ENCODE results near the gene OTOS.

Gene OTOS

DNA sequence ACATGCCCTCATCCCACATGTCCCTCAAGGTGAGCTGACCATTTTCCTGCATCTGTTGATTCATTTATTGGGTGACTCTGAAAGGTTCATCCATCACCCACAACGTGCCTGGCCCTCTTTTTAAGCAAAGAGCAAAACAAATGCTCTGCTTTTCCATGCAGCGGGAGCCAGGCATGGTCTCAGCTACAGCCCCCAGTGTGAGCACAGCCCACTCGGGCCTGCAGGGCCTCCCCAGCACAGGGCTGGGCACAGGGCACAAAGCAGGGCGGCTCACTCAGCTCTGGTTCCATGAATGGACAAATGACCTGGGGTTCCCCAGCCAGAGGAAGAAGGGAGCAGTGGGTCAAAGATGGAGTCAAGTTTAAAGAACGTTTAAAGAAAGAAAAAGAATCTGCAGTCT is 24.1 kb upstream of the OTOS start:
- Histone ChIP-seq H3K36me3 (ENCODE audit: insufficient read depth, low read length) (no peaks in the 10 kb centered on the region), H3K4me3 (ENCODE audit: low read length) (no peak overlapping the region), H3K27me3 (ENCODE audit: insufficient read depth, low read length) (no peaks in the 10 kb centered on the region), H2AFZ (ENCODE audit: low read depth, low read length) (no peak overlapping the region), H3K9me3 (ENCODE audit: low read length) (no peaks in the 10 kb centered on the region), H3K4me1 (ENCODE audit: insufficient read depth, low read length) (no peaks in the 10 kb centered on the region)

DNA sequence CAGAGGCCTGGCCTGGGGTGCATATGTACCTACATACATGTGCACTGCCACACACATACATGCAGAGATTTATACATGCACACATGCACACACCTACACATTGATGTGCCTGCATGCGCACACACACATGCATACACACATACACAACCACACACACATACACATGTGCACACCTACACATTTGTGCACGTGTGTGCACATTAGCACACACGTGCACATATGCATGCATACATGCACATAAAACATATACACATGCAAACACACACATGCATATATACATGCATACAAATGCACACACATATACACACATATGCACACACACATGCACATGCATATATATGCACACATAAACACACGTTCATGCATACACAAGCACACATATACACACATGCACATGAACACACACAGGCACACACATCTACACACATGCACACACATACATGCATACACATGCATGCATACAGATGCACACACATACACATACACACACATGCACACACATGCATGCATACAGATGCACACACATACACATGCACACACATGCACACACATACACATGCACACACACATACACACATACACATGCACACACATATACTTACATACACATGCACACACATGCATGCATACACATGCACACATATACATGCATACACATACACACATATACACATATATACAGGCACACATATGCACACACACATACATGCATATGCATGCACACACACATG is 23.6 kb upstream of the OTOS start:
- Histone ChIP-seq H3K4me1 (ENCODE audit: insufficient read depth, low read length) (no peaks in the 10 kb centered on the region), H3K4me3 (ENCODE audit: low read length) (no peak overlapping the region), H3K27me3 (ENCODE audit: insufficient read depth, low read length) (no peaks in the 10 kb centered on the region), H2AFZ (ENCODE audit: low read depth, low read length) (no peak overlapping the region), H3K9me3 (ENCODE audit: low read length) (no peaks in the 10 kb centered on the region), H3K36me3 (ENCODE audit: insufficient read depth, low read length) (no peaks in the 10 kb centered on the region)

GRCh38 chr2:240162939-240163714 is 22.7 kb upstream of the OTOS start:
- Histone ChIP-seq H3K27me3 (ENCODE audit: insufficient read depth, low read length) (no peaks in the 10 kb centered on the region), H3K9me3 (ENCODE audit: low read length) (no peaks in the 10 kb centered on the region), H2AFZ (ENCODE audit: low read depth, low read length) (no peak overlapping the region), H3K4me3 (ENCODE audit: low read length) (no peak overlapping the region), H3K36me3 (ENCODE audit: insufficient read depth, low read length) (no peaks in the 10 kb centered on the region), H3K4me1 (ENCODE audit: insufficient read depth, low read length) (no peaks in the 10 kb centered on the region)

DNA sequence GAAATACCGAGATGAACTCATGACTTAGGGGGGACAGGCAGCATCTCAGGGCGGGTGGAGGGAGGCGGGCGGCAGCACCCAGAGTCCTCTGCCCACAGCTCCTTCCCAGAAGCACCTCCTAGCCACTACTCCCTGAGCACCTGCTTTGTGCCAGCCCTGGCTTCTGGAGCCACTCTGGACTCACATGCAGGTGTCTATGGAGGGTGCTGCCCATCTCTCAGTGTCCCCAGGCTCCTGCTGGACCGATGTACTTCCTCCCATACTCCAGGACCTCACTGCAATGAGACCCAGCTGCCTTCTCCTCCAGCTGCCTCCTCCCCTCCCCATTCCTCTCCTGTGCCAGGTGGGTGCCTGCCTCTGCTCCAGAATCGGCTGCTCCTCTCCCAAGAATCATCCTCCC is 22.1 kb upstream of the OTOS start:
- no peaks in the 10 kb centered on the region for H3K9me3 ChIP-seq (ENCODE audit: low read length)
- H3K27me3 ChIP-seq (ENCODE audit: insufficient read depth, low read length) = no peaks in the 10 kb centered on the region
- no peak overlapping the region for H3K4me3 ChIP-seq (ENCODE audit: low read length)
- H2AFZ ChIP-seq (ENCODE audit: low read depth, low read length) = no peak overlapping the region
- H3K4me1 ChIP-seq (ENCODE audit: insufficient read depth, low read length) = no peaks in the 10 kb centered on the region
- H3K36me3 ChIP-seq (ENCODE audit: insufficient read depth, low read length) = no peaks in the 10 kb centered on the region

- no peak overlapping the region for H3K4me3 ChIP-seq (ENCODE audit: low read length)
- H3K27me3 ChIP-seq (ENCODE audit: insufficient read depth, low read length) = no peaks in the 10 kb centered on the region
- H3K9me3 ChIP-seq (ENCODE audit: low read length) = no peaks in the 10 kb centered on the region
- no peaks in the 10 kb centered on the region for H3K36me3 ChIP-seq (ENCODE audit: insufficient read depth, low read length)
- H2AFZ ChIP-seq (ENCODE audit: low read depth, low read length) = no peak overlapping the region
- no peaks in the 10 kb centered on the region for H3K4me1 ChIP-seq (ENCODE audit: insufficient read depth, low read length)
Observed at GRCh38 chr2:240162032-240162431, 21.6 kb upstream of the OTOS start.

- H3K4me1 ChIP-seq (ENCODE audit: insufficient read depth, low read length) = no peaks in the 10 kb centered on the region
- no peaks in the 10 kb centered on the region for H3K36me3 ChIP-seq (ENCODE audit: insufficient read depth, low read length)
- H2AFZ ChIP-seq (ENCODE audit: low read depth, low read length) = no peak overlapping the region
- H3K4me3 ChIP-seq (ENCODE audit: low read length) = no peak overlapping the region
- H3K27me3 ChIP-seq (ENCODE audit: insufficient read depth, low read length) = no peaks in the 10 kb centered on the region
- H3K9me3 ChIP-seq (ENCODE audit: low read length) = no peaks in the 10 kb centered on the region
Observed at GRCh38 chr2:240161087-240161750, 20.8 kb upstream of the OTOS start.

- Histone ChIP-seq H3K36me3 (ENCODE audit: insufficient read depth, low read length) (no peaks in the 10 kb centered on the region), H3K4me1 (ENCODE audit: insufficient read depth, low read length) (peaks cover under 1% of the 10 kb centered on the region), H2AFZ (ENCODE audit: low read depth, low read length) (no peak overlapping the region), H3K4me3 (ENCODE audit: low read length) (no peak overlapping the region), H3K9me3 (ENCODE audit: low read length) (no peaks in the 10 kb centered on the region), H3K27me3 (ENCODE audit: insufficient read depth, low read length) (no peaks in the 10 kb centered on the region)
Observed at GRCh38 chr2:240160291-240161086, 20.0 kb upstream of the OTOS start.

GRCh38 chr2:240159251-240159839 is 18.9 kb upstream of the OTOS start:
- H3K4me3 ChIP-seq (ENCODE audit: low read length) = no peak overlapping the region
- no peak overlapping the region for H2AFZ ChIP-seq (ENCODE audit: low read depth, low read length)
- no peaks in the 10 kb centered on the region for H3K9me3 ChIP-seq (ENCODE audit: low read length)
- H3K4me1 ChIP-seq (ENCODE audit: insufficient read depth, low read length) = peaks cover 12% of the 10 kb centered on the region
- no peaks in the 10 kb centered on the region for H3K27me3 ChIP-seq (ENCODE audit: insufficient read depth, low read length)
- H3K36me3 ChIP-seq (ENCODE audit: insufficient read depth, low read length) = no peaks in the 10 kb centered on the region

DNA sequence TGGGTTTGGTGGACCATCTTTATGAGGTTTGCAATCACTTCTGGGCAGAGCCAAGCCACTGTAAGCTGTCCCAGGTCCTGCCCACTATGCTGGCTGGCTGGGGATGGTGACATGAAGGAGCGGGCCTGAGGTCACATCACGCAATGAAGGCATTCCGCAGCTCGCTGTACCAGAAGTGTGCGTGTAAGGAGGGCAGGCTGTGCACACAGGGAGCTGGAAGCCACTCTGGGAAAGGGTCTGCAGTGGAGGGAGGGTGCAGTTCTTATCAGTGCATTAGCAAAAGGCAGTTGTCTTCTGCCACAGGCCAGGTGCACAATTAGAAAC is 16.7 kb upstream of the OTOS start:
- no peaks in the 10 kb centered on the region for H3K27me3 ChIP-seq (ENCODE audit: insufficient read depth, low read length)
- no peak overlapping the region for H2AFZ ChIP-seq (ENCODE audit: low read depth, low read length)
- no peak overlapping the region for H3K4me3 ChIP-seq (ENCODE audit: low read length)
- H3K36me3 ChIP-seq (ENCODE audit: insufficient read depth, low read length) = no peaks in the 10 kb centered on the region
- H3K9me3 ChIP-seq (ENCODE audit: low read length) = no peaks in the 10 kb centered on the region
- H3K4me1 ChIP-seq (ENCODE audit: insufficient read depth, low read length) = peaks cover 12% of the 10 kb centered on the region

DNA sequence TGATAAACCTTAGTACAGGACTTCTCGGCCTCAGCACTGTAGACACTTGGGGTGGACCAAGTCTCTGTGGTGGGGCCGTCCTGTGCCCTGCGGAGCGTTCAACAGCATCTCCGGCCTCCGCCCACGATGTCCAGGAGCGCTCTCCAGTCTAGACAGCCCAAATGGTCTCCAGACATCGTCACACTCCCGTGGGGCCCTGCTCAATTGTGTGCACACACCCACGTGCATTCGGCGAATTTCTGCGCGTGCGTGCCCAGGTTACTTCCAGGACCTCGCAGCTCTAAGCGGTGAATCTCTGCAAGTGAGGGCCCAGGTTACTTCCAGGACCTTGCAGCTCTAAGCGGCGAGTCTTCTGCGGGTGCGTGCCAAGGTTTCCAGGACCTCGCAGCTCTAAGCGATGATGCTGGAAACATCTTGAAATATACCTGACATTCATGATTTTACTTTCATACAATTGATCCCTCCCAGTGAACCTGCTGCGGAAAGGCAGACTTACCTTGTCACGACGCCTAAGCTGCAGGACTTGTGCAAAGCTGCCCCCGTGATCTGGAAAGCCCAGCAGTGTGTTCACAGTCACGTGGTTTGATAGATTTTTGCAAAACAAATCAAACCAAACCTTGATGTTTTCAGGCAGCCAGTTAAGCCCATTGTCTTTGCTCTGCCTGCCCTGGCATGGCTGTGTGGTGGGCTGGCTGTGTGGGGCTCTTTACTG is 16.1 kb upstream of the OTOS start:
- no peak overlapping the region for H2AFZ ChIP-seq (ENCODE audit: low read depth, low read length)
- no peak overlapping the region for H3K4me3 ChIP-seq (ENCODE audit: low read length)
- no peaks in the 10 kb centered on the region for H3K9me3 ChIP-seq (ENCODE audit: low read length)
- peaks cover 12% of the 10 kb centered on the region for H3K4me1 ChIP-seq (ENCODE audit: insufficient read depth, low read length)
- H3K27me3 ChIP-seq (ENCODE audit: insufficient read depth, low read length) = no peaks in the 10 kb centered on the region
- no peaks in the 10 kb centered on the region for H3K36me3 ChIP-seq (ENCODE audit: insufficient read depth, low read length)

GRCh38 chr2:240155745-240156390 is 15.4 kb upstream of the OTOS start:
- no peak overlapping the region for H2AFZ ChIP-seq (ENCODE audit: low read depth, low read length)
- no peaks in the 10 kb centered on the region for H3K36me3 ChIP-seq (ENCODE audit: insufficient read depth, low read length)
- H3K4me3 ChIP-seq (ENCODE audit: low read length) = no peak overlapping the region
- no peaks in the 10 kb centered on the region for H3K9me3 ChIP-seq (ENCODE audit: low read length)
- no peaks in the 10 kb centered on the region for H3K27me3 ChIP-seq (ENCODE audit: insufficient read depth, low read length)
- H3K4me1 ChIP-seq (ENCODE audit: insufficient read depth, low read length) = peaks cover 12% of the 10 kb centered on the region
